ENCODE measurements around the gene C2CD4A.
A peak's percentile ranks its signal among the peaks of the same experiment; 100 is the strongest.

Gene C2CD4A

DNA sequence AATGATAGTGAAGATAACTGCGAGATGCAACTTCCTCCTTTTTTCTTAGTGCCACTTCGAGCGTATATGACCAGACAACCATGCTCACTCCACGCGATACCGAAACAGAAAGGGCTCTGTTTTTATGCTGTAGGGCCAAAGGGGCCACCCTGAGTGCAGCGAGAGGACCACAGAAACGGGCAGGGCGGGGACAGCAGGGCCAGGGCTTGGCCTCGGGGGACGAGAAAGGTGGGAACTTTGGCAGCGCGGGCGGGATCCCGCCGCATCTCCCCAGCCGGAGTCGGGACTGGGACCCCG lies 7.0 kb upstream of the C2CD4A start:
- DNase-seq (ENCODE audit: low spot score) = peak; percentile 72

GRCh38 chr15:62060113-62060895 lies 6.5 kb upstream of the C2CD4A start, which contains the start of gene VPS13C:
Gene VPS13C (minus strand): TSS chr15:62060447. CDS start chr15:62060374, 73 bp downstream.
- peak; percentile 96 for DNase-seq (ENCODE audit: low spot score)

DNA sequence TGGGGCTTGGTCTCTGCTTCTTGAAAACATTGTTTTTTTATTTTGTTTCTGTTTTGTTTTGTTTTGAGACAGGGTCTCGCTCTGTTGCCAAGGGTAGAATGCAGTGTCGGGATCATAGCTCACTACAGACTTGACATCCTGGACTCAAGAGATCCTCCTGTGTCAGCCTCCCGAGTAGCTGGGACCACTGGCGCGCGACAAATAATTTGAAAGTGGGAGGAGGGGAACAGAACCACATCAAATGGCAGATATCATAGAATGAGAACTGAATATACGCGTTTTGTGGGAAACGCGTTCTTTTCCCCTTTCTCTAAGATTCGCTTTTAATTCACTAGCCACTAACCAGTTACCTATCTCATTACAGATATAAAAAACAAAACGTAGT lies 5.9 kb upstream of the C2CD4A start:
- DNase-seq (ENCODE audit: low spot score) = no peak

DNA sequence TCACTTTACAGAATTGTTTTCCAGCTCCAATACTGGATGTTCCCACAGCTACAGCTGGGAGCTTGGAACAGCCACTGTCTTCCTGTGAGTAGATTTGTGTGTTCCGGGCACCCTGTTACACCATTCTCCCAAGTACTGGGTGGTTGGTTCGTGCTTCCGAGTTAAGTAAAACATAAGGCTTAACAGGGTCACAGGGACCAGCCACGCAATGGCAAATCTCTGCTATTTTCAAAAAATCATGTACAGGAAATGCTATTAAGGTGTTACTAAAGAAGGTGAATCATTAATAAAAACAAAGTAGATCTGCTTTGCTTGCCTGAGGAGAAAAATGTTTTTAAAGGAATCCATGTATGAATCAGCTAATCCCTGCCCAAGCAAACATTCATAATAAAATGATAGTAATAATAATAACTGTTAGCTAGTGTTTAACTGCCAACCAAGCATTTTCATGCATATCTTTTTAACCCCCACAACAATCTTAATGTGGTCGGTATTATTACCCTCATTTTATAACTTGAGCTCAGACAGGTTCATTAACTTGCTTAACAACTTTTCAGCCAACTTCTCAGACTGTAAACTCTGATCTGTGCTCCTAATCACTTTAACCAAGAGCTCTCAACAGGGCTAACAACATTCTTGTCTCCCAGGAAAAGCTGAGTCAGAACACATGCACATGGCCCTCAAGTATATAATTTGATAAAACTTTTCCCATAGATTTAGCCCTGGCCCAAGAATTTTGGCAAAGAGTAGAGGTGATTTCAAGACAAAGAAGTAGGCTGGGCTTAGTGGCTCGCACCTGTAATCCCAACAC lies 2.7 kb upstream of the C2CD4A start:
- DNase-seq (ENCODE audit: low spot score) = peak; percentile 68

- peak; percentile 13 for DNase-seq (ENCODE audit: low spot score)
Observed at GRCh38 chr15:62067448-62068044, 769 bp downstream of the C2CD4A start.

- DNase-seq (ENCODE audit: low spot score) = peak; percentile 45
Observed at GRCh38 chr15:62068071-62068809, 1.5 kb downstream of the C2CD4A start.

GRCh38 chr15:62068810-62069167 lies 2.0 kb downstream of the C2CD4A start:
- no peak for DNase-seq (ENCODE audit: low spot score)

GRCh38 chr15:62069551-62069950 lies 2.8 kb downstream of the C2CD4A start:
- no peak for DNase-seq (ENCODE audit: low spot score)

DNA sequence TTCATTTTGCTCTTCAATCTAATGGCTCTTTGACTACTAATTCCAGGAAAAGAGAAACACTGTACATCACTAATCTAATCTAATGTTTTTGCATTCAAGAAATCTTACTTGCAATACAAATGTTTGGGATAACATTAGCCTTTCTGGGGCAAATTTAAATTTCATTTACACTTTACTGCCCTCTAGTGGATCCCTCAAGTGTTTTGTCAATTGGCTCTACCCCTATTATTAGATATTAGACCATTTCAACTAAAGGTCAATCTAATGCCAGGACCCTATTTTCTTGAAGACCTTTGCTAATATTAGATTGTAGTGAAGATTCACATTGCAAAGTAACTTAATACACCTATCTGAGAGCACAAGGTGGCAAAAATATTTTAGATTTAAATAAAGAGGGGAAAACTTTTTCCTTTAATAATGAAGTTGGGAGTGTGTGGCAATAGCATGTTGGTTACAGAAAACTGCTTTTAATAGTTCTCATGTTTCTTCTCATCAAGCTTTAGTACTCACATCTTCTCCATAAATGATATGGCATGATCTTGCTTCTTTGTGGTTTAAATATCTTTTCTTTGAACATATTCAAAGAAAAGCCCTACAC lies 5.0 kb downstream of the C2CD4A start:
- DNase-seq (ENCODE audit: low spot score) = peak; percentile 50

DNA sequence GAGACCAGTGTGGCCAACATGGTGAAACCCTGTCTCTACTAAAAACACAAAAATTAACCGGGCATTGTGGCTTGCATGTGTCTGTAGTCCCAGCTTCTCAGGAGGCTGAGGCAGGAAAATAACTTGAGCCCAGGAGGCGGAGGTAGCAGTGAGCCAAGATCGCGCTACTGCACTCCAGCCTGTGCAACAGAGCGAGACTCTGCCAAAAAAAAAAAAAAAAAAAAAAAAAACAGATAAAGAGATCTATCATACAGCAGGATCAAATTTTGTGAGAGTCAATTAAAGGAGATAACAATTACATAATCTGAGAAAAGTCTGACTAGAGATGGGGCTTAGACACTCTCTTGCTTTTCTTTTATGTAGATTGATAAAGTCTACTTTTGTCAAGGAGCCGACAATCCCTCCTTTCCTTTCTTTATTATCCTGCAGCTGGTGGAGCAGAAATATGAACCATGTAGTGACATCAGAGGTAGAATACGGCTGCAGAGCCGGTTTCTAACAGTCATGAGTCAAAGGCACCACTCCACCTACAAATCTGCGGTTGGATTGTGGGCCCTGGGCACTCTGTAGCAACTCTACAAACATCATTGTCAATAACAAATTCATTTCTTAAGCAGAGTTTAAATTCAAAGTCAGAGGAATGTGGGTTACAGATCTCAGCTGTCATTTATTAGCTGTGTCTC lies 9.0 kb downstream of the C2CD4A start:
- peak; percentile 82 for DNase-seq (ENCODE audit: low spot score)

DNA sequence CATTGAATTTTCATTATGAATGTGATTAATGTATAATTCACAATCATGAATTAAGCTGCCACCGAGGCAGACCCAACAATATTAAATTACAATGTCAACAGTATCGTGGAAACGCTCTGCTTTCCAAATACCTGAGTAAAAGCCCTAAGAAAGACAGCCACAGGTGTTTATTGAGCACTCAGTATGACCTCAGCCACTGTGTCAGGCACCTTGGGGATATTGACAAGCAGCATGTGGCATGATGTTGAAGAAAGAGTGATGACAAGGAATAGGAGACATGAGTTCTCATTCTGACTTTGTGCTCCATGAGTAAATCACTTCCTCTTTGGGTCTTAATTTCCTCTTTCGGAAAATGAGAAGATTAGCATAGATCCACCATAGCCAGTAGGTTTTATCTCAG lies 12.8 kb downstream of the C2CD4A start:
- no peak for DNase-seq (ENCODE audit: low spot score)

DNA sequence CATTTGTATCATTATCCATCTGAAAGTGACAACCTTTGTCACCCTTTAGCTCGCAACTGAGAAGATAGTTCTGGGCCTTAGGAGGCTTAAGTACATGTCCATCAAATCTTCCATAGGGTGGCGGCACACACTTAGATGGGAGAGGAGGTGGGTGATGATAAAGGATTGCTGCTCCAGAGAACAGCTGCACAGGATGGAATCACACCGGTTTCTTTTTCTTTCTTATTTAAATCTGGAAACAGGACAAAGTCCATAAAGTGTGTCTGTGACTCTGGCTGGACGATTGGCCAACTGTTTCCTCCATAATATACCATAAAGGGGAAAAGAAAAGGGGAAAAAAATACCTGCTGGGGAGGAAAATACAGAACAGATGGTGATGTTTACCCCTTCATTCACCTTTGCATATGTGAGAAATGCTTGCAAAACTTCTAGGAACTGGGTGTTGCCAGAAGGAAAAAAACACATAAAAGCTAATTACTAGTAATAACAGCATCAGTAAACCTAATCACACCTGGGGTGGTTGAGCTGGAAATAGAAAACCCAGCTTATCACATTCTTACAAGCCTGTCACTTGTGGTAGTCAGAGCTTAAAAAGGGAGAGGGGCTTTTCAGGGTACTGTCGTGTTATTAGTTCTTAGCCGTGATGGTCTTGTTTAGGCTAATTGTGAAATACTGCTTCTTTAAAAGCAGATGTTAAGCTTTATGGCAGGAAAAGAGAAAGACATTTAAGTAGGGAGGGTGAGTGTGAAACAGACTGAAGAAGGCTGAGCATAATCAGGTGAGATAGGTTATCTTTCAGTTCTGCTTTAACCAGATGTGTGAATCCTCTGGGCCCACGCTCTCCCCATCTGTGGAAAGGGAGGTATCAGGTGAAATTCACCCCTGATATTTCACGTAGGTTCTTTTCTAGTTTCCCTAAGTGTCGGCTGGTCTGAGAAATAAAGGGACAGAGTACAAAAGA lies 16.7 kb downstream of the C2CD4A start:
- no peak for DNase-seq (ENCODE audit: low spot score)

GRCh38 chr15:62085740-62086139 lies 19.0 kb downstream of the C2CD4A start:
- peak; percentile 46 for DNase-seq (ENCODE audit: low spot score)

- no peak for DNase-seq (ENCODE audit: low spot score)
Observed at GRCh38 chr15:62087671-62088352, 21.0 kb downstream of the C2CD4A start.

DNA sequence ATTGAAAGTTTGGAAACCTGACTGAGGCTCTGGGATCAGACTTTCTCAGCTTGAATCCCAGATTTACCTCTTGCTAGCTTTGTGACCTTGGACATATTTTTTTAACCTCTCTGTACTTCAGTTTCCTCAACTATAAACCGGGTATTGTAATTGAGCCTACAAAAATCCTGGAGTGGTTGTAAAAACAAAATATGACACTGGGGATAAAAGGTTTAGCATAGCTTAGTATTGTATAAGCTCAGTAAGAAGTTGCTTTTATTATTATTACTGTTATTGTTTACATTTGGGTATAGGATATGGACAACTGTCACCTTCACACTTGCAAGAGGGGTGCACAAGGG lies 21.5 kb downstream of the C2CD4A start:
- no peak for DNase-seq (ENCODE audit: low spot score)

DNA sequence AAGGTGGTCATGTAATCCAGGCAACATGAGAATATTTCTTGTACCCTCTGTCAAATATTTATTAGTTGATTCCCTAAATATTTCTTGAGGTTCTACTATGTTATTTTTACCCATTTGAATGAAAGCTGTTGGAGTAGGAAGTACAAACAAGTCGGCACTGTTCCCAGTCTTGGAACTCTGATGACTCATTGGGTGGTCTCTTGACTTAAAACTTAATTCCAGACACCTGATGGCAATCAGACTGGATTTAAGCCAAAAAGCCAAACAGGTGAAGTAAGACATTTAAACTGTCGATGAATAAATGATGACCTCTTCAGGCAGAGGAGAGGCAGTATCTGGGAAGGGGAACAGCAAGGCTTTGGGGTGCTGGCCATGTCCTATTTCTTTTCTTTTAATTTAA lies 22.8 kb downstream of the C2CD4A start:
- DNase-seq (ENCODE audit: low spot score) = peak; percentile 65

GRCh38 chr15:62090988-62091387 lies 24.2 kb downstream of the C2CD4A start:
- DNase-seq (ENCODE audit: low spot score) = no peak

DNA sequence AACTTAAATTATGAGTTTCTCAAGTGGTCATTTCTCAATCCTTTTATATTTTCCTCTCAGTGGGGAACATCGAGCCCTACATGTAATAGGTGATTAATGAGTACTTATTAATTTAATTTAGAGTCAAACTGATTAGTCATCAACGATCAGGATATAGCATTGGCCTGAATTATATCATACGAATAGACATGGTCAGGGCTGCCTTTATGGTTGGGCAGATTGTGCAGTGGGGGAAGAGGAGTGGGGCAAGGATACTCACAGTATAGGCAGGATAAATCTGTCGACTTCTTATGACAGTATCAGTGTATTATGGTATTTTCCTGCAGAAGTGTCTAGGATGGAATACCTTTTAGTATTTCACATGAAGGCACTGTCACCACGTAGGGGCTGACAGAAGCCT lies 27.0 kb downstream of the C2CD4A start:
- DNase-seq (ENCODE audit: low spot score) = no peak

- DNase-seq (ENCODE audit: low spot score) = no peak
Observed at GRCh38 chr15:62094388-62094787, 27.6 kb downstream of the C2CD4A start.

DNA sequence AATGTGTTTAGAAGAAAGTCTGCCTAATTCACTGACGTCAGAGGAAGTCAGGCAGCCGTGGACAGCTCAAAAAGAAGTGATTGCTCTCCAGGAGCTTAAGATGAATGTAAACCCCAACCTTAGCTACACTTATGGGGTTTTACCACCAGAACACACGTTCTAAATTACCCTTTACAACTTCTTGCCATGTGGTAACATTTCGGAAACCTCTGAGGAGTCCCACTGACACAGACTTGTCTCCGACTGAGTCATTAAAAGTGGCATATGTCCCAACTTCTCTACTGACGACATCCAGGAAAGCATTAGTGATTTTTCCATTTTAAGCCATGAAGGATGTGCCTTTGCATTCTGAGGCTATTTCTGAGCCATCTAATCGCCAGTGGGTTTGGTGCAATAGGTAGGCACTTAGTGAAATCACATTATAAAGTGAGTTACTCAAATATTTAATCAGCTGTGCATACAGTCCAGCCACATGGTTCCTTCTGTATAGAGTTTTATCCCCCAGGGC lies 32.4 kb downstream of the C2CD4A start:
- DNase-seq (ENCODE audit: low spot score) = no peak
